H9 (cell line): Measurements from ENCODE around the gene VRK2. TPM values are rescaled to one million over a fixed set of nuclear protein-coding genes. Genes with fewer than 3 reads are reported as not detected.
A peak's percentile ranks its signal among the peaks of the same experiment; 100 is the strongest.

Experiments used
- DNase-seq: peaks from one replicate; pipeline ENCODE4 v3.0.0-alpha.2; 2017
- H2AFZ ChIP-seq: one replicate; pipeline ENCODE4 v1.6.1; 2013; ENCODE audit warnings: mild to moderate bottlenecking, low read length, control low read depth, moderate library complexity
- H2AK5ac ChIP-seq: 2 replicates; pipeline ENCODE4 v1.6.1; 2013; ENCODE audit warnings: low read length, control low read depth, mixed read lengths; ENCODE audit not compliant: insufficient read length
- H2BK120ac ChIP-seq: one replicate; pipeline ENCODE4 v1.6.1; 2013; ENCODE audit warnings: low read depth, mild to moderate bottlenecking, low read length, control low read depth, inconsistent platforms; ENCODE audit not compliant: poor library complexity, severe bottlenecking
- H2BK12ac ChIP-seq: 2 replicates; pipeline ENCODE4 v1.6.1; 2013; ENCODE audit warnings: low read length, control low read depth, mixed read lengths, low read depth; ENCODE audit not compliant: insufficient read length
- H2BK15ac ChIP-seq: 2 replicates; pipeline ENCODE4 v1.6.1; 2013; ENCODE audit warnings: low read depth, low read length, control low read depth
- H2BK20ac ChIP-seq: one replicate; pipeline ENCODE4 v1.6.1; 2013; ENCODE audit warnings: low read depth, mild to moderate bottlenecking, low read length, control low read depth, inconsistent platforms; ENCODE audit not compliant: poor library complexity, severe bottlenecking
- H2BK5ac ChIP-seq: 2 replicates; pipeline ENCODE4 v1.6.1; 2013; ENCODE audit warnings: low read length, control low read depth, mixed read lengths; ENCODE audit not compliant: insufficient read length
- H3K14ac ChIP-seq: 2 replicates; pipeline ENCODE4 v1.6.1; 2013; ENCODE audit warnings: low read length, control low read depth; ENCODE audit not compliant: insufficient read depth
- H3K18ac ChIP-seq: 2 replicates; pipeline ENCODE4 v1.6.1; 2013; ENCODE audit warnings: low read depth, mild to moderate bottlenecking, mixed read lengths, low read length, control low read depth; ENCODE audit not compliant: insufficient read length
- H3K23ac ChIP-seq: 2 replicates; pipeline ENCODE4 v1.6.1; 2013; ENCODE audit warnings: low read length, control low read depth, mixed read lengths, low read depth; ENCODE audit not compliant: insufficient read length
- H3K23me2 ChIP-seq: 2 replicates; pipeline ENCODE4 v1.6.1; 2013; ENCODE audit warnings: low read depth, mild to moderate bottlenecking, mixed read lengths, low read length, control low read depth; ENCODE audit not compliant: insufficient read length, poor library complexity, severe bottlenecking
- H3K27ac ChIP-seq: 2 replicates; pipeline ENCODE4 v1.5.1; 2013; ENCODE audit warnings: low read length, control low read depth, mixed read lengths, low read depth; ENCODE audit not compliant: insufficient read length
- H3K27me3 ChIP-seq: 2 replicates; pipeline ENCODE4 v1.6.1; 2013; ENCODE audit warnings: low read length, control low read depth, inconsistent platforms; ENCODE audit not compliant: insufficient read depth
- H3K4ac ChIP-seq: 2 replicates; pipeline ENCODE4 v1.6.1; 2013; ENCODE audit warnings: low read depth, mild to moderate bottlenecking, control low read depth, inconsistent platforms, low read length, moderate library complexity
- H3K4me1 ChIP-seq: 2 replicates; pipeline ENCODE4 v1.6.1; 2013; ENCODE audit warnings: low read length, control low read depth, inconsistent platforms; ENCODE audit not compliant: insufficient read depth
- H3K4me2 ChIP-seq: 2 replicates; pipeline ENCODE4 v1.6.1; 2013; ENCODE audit warnings: low read length, control low read depth, mixed read lengths; ENCODE audit not compliant: insufficient read length, insufficient read depth
- H3K56ac ChIP-seq: 2 replicates; pipeline ENCODE4 v1.6.1; 2013; ENCODE audit warnings: low read depth, mild to moderate bottlenecking, mixed read lengths, low read length, control low read depth; ENCODE audit not compliant: insufficient read length
- H3K79me1 ChIP-seq: 2 replicates; pipeline ENCODE4 v1.6.1; 2013; ENCODE audit warnings: low read depth, mild to moderate bottlenecking, moderate library complexity, low read length, control low read depth, inconsistent platforms; ENCODE audit not compliant: insufficient read depth, poor library complexity, severe bottlenecking
- H3K79me2 ChIP-seq: 2 replicates; pipeline ENCODE4 v1.6.1; 2013; ENCODE audit warnings: low read length, control low read depth, inconsistent platforms; ENCODE audit not compliant: insufficient read depth
- H3K9ac ChIP-seq: 2 replicates; pipeline ENCODE4 v1.6.1; 2013; ENCODE audit warnings: low read length, control low read depth, mixed read lengths; ENCODE audit not compliant: insufficient read length; ENCODE audit errors: extremely low read depth
- H3K9me3 ChIP-seq: one replicate; pipeline ENCODE4 v1.6.1; 2013; ENCODE audit warnings: low read depth, low read length, inconsistent platforms; ENCODE audit not compliant: control insufficient read depth
- H3T11ph ChIP-seq: one replicate; pipeline ENCODE4 v1.6.1; 2013; ENCODE audit warnings: mild to moderate bottlenecking, low read length, control low read depth, inconsistent platforms
- H4K20me1 ChIP-seq: one replicate; pipeline ENCODE4 v1.6.1; 2013; ENCODE audit not compliant: control insufficient read depth, insufficient read length, insufficient read depth
- H4K5ac ChIP-seq: 2 replicates; pipeline ENCODE4 v1.6.1; 2013; ENCODE audit warnings: low read depth, mild to moderate bottlenecking, mixed read lengths, low read length, control low read depth; ENCODE audit not compliant: insufficient read length
- H4K8ac ChIP-seq: replicated peaks from 2 replicates; pipeline ENCODE4 v1.6.1; 2013; ENCODE audit warnings: low read length, control low read depth, mixed read lengths, low read depth; ENCODE audit not compliant: insufficient read length
- H4K91ac ChIP-seq: 2 replicates; pipeline ENCODE4 v1.6.1; 2013; ENCODE audit warnings: low read depth, mild to moderate bottlenecking, moderate library complexity, mixed read lengths, low read length, control low read depth; ENCODE audit not compliant: insufficient read length
- H3K27ac Mint-ChIP-seq, 3 experiments: 2 replicates in 2 of 3; 3 replicates in 1 of 3; pipeline ENCODE4 v1.8.0; 2020 to 2021; ENCODE audit warnings: mixed read lengths in 3 of 3, mild to moderate bottlenecking in 1 of 3, moderate library complexity in 1 of 3
- H3K27me3 Mint-ChIP-seq: 2 replicates; pipeline ENCODE4 v1.8.0; 2021; ENCODE audit warnings: low read depth, mild to moderate bottlenecking, moderate library complexity, mixed read lengths
- H3K36me3 Mint-ChIP-seq, 3 experiments: 2 replicates in 2 of 3; 3 replicates in 1 of 3; pipeline ENCODE4 v1.8.0; 2020 to 2021; ENCODE audit warnings: low read depth in 3 of 3, mixed read lengths in 3 of 3; ENCODE audit not compliant: insufficient read depth in 1 of 3
- H3K4me1 Mint-ChIP-seq, 2 experiments: 2 replicates each; pipeline ENCODE4 v1.8.0; 2020; ENCODE audit warnings: mixed read lengths in 2 of 2
- H3K4me3 Mint-ChIP-seq, 2 experiments: 2 replicates in 1 of 2; 3 replicates in 1 of 2; pipeline ENCODE4 v1.8.0; 2020 to 2021; ENCODE audit warnings: mild to moderate bottlenecking in 2 of 2, mixed read lengths in 2 of 2, moderate library complexity in 1 of 2
- H3K9me3 Mint-ChIP-seq, 2 experiments: 2 replicates in 1 of 2; 3 replicates in 1 of 2; pipeline ENCODE4 v1.8.0; 2020; ENCODE audit warnings: mild to moderate bottlenecking in 2 of 2, mixed read lengths in 2 of 2, moderate library complexity in 1 of 2
- CTCF ChIP-seq: fragments of 200-600 bp; sonication (generic); conservative IDR thresholded peaks from 3 replicates; pipeline ENCODE4 v1.8.0; 2021; ENCODE audit warnings: antibody characterized with exemption, mild to moderate bottlenecking
- WGBS: extraction: QIAGEN DNeasy Blood & Tissue Kit; methylation state at CpG from one replicate; pipeline ENCODE4 v1.1.7; 2013; ENCODE audit warnings: missing lambda C conversion rate, low lambda C conversion rate, mixed read lengths; ENCODE audit not compliant: insufficient read length; ENCODE audit errors: extremely low coverage; 5-methylcytosine and 5-hydroxymethylcytosine counted together
- total RNA-seq: library from RNA; stranded (reverse); gene quantifications from 2 replicates; pipeline ENCODE4 v1.2.1, GENCODE V29; 2021

The VRK2 gene
- total RNA-seq, 1 experiment from 2014 or later = 23.8 TPM

GRCh38 chr2:58067001-58067400 lies 20.4 kb downstream of the VRK2 start:
- Histone ChIP-seq H2BK12ac (no peak overlapping the region), H3K4ac (no peak overlapping the region), H3K56ac (no peak overlapping the region), H4K8ac (no peak overlapping the region), H3K9ac (no peak overlapping the region), H3K4me2 (no peak overlapping the region), H2AK5ac (no peak overlapping the region), H3K79me2 (no peaks in the 10 kb centered on the region), H3K18ac (no peak overlapping the region), H2BK15ac (no peak overlapping the region), H4K20me1 (no peaks in the 10 kb centered on the region), H3K23ac (no peak overlapping the region), H3K14ac (no peak overlapping the region), H2AFZ (no peak overlapping the region), H3K4me1 (no peaks in the 10 kb centered on the region), H2BK20ac (no peak overlapping the region), H3K23me2 (no peaks in the 10 kb centered on the region), H4K91ac (no peak overlapping the region), H4K5ac (no peak overlapping the region), H2BK120ac (no peak overlapping the region), H3K79me1 (no peaks in the 10 kb centered on the region), H3K27ac (no peak overlapping the region), H3T11ph (no peak overlapping the region), H2BK5ac (no peak overlapping the region), H3K27me3 (no peaks in the 10 kb centered on the region), H3K9me3 (no peaks in the 10 kb centered on the region)
- no peak for DNase-seq
- Mint-ChIP-seq H3K4me1 (peaks cover 4 to 6% of the 10 kb centered on the region in 2 experiments; a peak in 3 of 4 replicates), H3K27ac (peak overlapping the region in 2 of 3 experiments; percentile 16 to 46; a peak in 1 of 7 replicates), H3K9me3 (no peaks in the 10 kb centered on the region), H3K4me3 (no peak overlapping the region), H3K36me3 (peaks cover 2 to 11% (median 4%) of the 10 kb centered on the region in 3 experiments; a peak in 5 of 7 replicates), H3K27me3 (no peaks in the 10 kb centered on the region)
- no peak for TF ChIP-seq CTCF
- WGBS = no CpG with 5 or more reads among the region's 2 CpGs
